ENCODE data around the gene ENTPD7.

ENTPD7 gene

GRCh38 chr10:99748823-99749451 lies 89.6 kb downstream of the ENTPD7 start:
- DNase-seq, result no peak

GRCh38 chr10:99750641-99751040 lies 91.3 kb downstream of the ENTPD7 start:
- peak in 2 of 4 experiments; percentile 24 to 37 for DNase-seq

GRCh38 chr10:99754670-99755069 lies 95.4 kb downstream of the ENTPD7 start:
- DNase-seq, result peak in 1 of 4 experiments; percentile 28

Measured in suppressor macrophage (primary cell).